ENCODE data around the gene CCNG1.
"Not testable (repeated sequence)": the region's sequence is repeated elsewhere in the genome, so short reads cannot be mapped to it uniquely, and the experiment has no call there.

Gene CCNG1

DNA sequence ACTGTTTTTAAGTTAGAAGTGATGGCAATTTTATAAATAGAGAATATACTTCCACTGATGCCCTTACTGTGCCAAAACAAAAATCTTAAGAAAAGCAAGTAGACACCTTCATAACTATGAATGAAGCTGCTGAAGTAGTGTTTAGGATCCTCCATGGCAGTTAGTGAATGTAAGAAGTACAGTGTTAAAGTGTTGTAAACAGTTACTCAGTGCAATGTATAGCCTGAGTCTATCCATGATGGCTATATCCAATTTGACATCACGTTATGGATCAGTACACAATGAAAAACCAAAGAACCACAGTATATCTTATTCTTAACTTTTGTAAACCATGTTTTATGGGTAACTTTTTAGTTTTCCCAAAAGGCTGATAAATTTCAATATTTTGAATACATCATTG lies 7.1 kb downstream of the CCNG1 start:
- H3K4me3 ChIP-seq (ENCODE audit: low read depth, low read length) = no peak overlapping the region
- no peak for DNase-seq (ENCODE audit: low read depth)
- TF ChIP-seq, protein P1, sequence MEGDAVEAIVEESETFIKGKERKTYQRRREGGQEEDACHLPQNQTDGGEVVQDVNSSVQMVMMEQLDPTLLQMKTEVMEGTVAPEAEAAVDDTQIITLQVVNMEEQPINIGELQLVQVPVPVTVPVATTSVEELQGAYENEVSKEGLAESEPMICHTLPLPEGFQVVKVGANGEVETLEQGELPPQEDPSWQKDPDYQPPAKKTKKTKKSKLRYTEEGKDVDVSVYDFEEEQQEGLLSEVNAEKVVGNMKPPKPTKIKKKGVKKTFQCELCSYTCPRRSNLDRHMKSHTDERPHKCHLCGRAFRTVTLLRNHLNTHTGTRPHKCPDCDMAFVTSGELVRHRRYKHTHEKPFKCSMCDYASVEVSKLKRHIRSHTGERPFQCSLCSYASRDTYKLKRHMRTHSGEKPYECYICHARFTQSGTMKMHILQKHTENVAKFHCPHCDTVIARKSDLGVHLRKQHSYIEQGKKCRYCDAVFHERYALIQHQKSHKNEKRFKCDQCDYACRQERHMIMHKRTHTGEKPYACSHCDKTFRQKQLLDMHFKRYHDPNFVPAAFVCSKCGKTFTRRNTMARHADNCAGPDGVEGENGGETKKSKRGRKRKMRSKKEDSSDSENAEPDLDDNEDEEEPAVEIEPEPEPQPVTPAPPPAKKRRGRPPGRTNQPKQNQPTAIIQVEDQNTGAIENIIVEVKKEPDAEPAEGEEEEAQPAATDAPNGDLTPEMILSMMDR (IDR thresholded peaks at IDR 0.05; ENCODE audit: control insufficient read depth, extremely low read depth, insufficient read depth) = no peak

DNA sequence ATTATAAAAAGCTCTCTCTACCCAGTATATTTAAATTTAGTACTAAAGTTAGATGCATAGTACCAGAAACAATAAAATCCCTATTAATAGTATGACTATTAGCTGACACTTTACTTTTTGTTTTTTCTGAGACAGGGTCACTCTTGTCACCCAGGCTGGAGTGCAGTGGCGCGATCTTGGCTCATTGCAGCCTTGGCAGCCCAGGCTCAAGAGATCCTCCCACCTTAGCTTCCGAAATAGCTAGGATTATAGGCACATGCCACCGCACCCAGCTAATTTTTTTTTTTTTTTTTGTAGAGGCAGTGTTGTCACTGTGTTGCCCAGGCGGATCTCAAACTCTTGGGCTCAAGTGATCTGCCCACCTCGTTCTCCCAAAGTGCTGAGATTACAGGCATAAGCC lies 8.0 kb downstream of the CCNG1 start:
- H3K4me3 ChIP-seq (ENCODE audit: low read depth, low read length) = no peak overlapping the region
- no peak for DNase-seq (ENCODE audit: low read depth)
- TF ChIP-seq, protein P1 (IDR thresholded peaks at IDR 0.05; ENCODE audit: control insufficient read depth, extremely low read depth, insufficient read depth) = no peak

DNA sequence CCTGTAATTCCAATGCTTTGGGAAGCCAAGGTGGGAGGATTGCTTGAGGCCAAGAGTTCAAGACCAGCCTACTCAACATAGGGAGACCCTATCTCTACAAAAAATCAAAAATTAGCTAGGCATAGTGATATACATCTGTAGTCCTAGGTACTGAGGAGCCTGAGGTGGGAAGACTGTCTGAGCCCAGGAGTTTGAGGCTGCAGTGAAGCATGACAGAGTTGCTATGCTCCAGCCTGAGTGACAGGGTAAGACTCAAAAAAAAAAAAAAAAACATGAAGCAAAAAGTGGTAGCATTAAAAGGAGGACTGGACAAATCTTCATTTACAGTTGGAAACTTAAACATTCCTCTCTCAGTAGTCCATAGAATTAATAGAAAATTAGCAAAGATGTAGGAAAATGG lies 9.8 kb downstream of the CCNG1 start:
- H3K4me3 ChIP-seq (ENCODE audit: low read depth, low read length) = no peak overlapping the region
- TF ChIP-seq, protein P1 (IDR thresholded peaks at IDR 0.05; ENCODE audit: control insufficient read depth, extremely low read depth, insufficient read depth) = no peak
- no peak for DNase-seq (ENCODE audit: low read depth)

DNA sequence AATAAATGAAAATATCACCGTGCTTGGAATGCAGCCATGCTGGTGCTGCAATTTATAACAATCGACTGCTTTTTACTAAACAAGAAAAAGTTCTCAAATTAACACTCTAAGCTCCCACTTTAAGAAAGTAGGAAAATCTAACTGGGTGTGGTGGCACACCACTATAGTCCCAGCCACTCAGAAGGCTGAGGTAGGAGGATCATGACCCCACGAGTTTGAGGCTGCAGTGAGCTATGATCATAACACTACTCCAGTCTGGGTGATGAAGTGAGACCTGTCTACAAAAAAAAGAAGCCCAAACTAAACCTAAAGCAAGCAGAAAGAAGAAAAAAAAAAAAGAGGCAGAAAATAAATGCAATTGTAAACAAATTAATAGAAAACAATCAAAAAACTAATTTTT lies 10.5 kb downstream of the CCNG1 start:
- DNase-seq (ENCODE audit: low read depth) = no peak
- no peak overlapping the region for H3K4me3 ChIP-seq (ENCODE audit: low read depth, low read length)
- TF ChIP-seq, protein P1 (IDR thresholded peaks at IDR 0.05; ENCODE audit: control insufficient read depth, extremely low read depth, insufficient read depth) = no peak

DNA sequence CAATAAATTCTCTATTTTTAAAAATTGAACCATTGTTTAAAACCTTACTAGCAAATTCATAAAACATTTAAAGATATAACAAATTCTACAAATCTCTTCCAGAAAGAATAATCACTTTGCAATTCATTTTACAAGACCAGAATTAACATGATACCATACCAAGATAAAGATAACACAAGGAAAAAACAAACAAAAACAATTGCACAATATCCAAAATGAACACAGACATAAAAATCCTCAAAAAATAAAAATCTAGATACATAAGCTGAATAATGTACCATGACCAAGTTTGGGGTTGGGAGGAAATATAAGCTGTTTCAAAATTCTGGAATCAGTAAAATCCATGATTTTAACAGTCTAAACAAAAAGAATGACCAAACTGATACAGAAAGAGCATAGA lies 11.1 kb downstream of the CCNG1 start:
- TF ChIP-seq, protein P1 (IDR thresholded peaks at IDR 0.05; ENCODE audit: control insufficient read depth, extremely low read depth, insufficient read depth) = no peak
- H3K4me3 ChIP-seq (ENCODE audit: low read depth, low read length) = no peak overlapping the region

DNA sequence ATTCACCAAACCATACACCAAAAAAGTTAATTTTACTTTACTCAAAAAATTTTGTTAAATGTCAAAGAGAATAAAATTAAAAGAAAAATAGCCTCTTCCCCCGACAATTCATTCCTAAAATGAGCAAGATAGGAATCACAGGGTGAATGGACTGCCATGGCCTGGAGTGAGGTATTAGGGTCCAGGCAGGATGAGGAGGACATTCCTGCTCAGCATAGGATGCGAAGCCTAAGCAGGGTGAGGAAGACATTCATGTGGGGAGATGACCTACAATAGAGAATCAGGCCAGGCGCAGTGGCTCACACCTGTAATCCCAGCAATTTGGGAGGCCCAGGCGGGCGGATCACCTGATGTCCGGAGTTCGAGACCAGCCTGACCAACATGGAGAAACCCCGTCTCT lies 14.1 kb downstream of the CCNG1 start:
- H3K4me3 ChIP-seq (ENCODE audit: low read depth, low read length) = no peak overlapping the region
- TF ChIP-seq, protein P1 (IDR thresholded peaks at IDR 0.05; ENCODE audit: control insufficient read depth, extremely low read depth, insufficient read depth) = no peak
- no peak for DNase-seq (ENCODE audit: low read depth)

More for the DNA sequence above, 11.1 kb downstream of the CCNG1 start:
- no peak for DNase-seq (ENCODE audit: low read depth)

DNA sequence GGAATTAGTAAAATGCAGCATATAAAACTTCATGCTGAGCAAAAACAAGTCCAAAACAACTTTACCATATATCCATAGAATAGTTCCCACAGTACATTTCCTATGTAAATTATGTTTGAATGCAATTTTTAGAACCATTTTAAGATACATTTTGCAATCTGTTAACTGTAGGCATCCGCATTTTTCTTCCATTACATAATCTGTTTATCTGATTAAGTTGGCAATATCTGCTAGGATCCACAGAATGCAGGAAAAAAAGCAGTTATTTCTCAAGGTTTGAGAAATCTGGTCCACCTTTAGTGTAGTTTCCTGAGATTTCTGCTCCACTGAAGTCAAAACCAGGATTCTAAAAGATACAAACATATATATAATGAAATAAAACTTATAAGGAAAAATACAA lies 16.3 kb downstream of the CCNG1 start:
- no peak for DNase-seq (ENCODE audit: low read depth)
- no peak overlapping the region for H3K4me3 ChIP-seq (ENCODE audit: low read depth, low read length)
- TF ChIP-seq, protein P1 (IDR thresholded peaks at IDR 0.05; ENCODE audit: control insufficient read depth, extremely low read depth, insufficient read depth) = no peak

DNA sequence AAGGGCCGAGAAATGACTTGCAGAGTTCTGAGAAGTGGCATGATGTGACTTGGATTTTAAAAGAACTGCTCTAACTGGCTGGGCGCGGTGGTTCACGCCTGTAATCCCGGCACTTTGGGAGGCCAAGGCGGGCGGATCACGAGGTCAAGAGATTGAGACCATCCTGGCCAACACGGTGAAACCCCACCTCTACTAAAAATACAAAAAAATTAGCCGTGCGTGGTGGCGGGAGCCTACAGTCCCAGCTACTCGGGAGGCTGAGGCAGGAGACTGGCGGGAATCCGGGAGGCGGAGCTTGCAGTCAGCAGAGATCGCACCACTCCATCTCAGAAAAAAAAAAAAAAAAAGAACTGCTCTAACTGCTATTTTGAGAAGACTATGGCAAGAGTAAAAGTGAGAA lies 18.0 kb downstream of the CCNG1 start:
- not testable (repeated sequence) for DNase-seq (ENCODE audit: low read depth); H3K4me3 ChIP-seq (ENCODE audit: low read depth, low read length)
